Brain microvascular endothelial cell (primary cell): Measurements from ENCODE around the gene SH3GL2.

Experiments used
- DNase-seq: peaks from one replicate; pipeline ENCODE4 v3.0.0-alpha.2; 2020
- H3K27ac ChIP-seq: fragments of 250-450 bp; sonication (Bioruptor Pico); 2 replicates; pipeline ENCODE4 v1.5.1; 2020; ENCODE audit warnings: mild to moderate bottlenecking, moderate library complexity
- H3K27me3 ChIP-seq: fragments of 250-450 bp; sonication (Bioruptor Pico); replicated peaks from 2 replicates; pipeline ENCODE4 v1.5.1; 2020; ENCODE audit warnings: mild to moderate bottlenecking
- H3K36me3 ChIP-seq: fragments of 250-450 bp; sonication (Bioruptor Pico); replicated peaks from 2 replicates; pipeline ENCODE4 v1.5.1; 2020; ENCODE audit warnings: mild to moderate bottlenecking
- H3K4me3 ChIP-seq: 2 replicates; pipeline ENCODE4 v1.5.1; 2011; ENCODE audit warnings: low read depth, mild to moderate bottlenecking, control low read depth, low read length, moderate library complexity
- in situ Hi-C: cut with HindIII; loops from 2 replicates; pipeline ENCODE4 v1.10.0; 2017; ENCODE audit warnings: low sequenced_read_pairs, low pct_ligation_motif_present
- TF ChIP-seq, protein P1 (sequence below): IDR thresholded peaks from 2 replicates; pipeline ENCODE4 v1.5.1; 2011; ENCODE audit warnings: low read depth, mild to moderate bottlenecking, moderate library complexity, low read length, control low read depth, inconsistent platforms; ENCODE audit errors: missing control alignments

Gene SH3GL2

GRCh38 chr9:17611342-17611741, 32.5 kb downstream of the SH3GL2 start:
- Histone ChIP-seq H3K36me3 (no peaks in the 10 kb centered on the region), H3K4me3 (no peak overlapping the region), H3K27ac (no peak overlapping the region), H3K27me3 (no peaks in the 10 kb centered on the region)
- in situ Hi-C loops, result no loop called here
- DNase-seq, result no peak
- TF ChIP-seq, protein P1, sequence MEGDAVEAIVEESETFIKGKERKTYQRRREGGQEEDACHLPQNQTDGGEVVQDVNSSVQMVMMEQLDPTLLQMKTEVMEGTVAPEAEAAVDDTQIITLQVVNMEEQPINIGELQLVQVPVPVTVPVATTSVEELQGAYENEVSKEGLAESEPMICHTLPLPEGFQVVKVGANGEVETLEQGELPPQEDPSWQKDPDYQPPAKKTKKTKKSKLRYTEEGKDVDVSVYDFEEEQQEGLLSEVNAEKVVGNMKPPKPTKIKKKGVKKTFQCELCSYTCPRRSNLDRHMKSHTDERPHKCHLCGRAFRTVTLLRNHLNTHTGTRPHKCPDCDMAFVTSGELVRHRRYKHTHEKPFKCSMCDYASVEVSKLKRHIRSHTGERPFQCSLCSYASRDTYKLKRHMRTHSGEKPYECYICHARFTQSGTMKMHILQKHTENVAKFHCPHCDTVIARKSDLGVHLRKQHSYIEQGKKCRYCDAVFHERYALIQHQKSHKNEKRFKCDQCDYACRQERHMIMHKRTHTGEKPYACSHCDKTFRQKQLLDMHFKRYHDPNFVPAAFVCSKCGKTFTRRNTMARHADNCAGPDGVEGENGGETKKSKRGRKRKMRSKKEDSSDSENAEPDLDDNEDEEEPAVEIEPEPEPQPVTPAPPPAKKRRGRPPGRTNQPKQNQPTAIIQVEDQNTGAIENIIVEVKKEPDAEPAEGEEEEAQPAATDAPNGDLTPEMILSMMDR, result no peak

DNA sequence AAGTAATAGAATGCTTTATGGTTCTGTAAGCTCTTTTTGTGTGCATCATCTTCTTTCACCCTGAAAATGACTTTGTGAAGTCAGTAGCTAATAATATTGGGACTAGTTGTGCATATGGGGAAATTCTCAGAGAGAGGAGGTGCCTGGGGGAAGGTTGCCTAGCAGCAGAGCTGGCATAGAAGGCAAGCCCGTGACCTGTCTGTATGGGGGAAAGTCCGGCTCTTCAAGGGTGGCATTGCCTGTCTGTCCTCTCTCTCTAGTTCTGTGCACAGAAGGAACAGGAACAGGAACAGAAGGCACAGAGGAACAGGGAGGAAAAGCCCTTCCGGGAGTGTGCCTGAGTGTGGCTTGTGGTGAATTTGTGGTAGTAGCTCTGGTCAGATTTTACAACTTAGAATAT, 33.1 kb downstream of the SH3GL2 start:
- H3K36me3 ChIP-seq, result no peaks in the 10 kb centered on the region
- no peak for DNase-seq
- H3K4me3 ChIP-seq, result no peak overlapping the region
- in situ Hi-C loops, result no loop called here
- no peak overlapping the region for H3K27ac ChIP-seq
- TF ChIP-seq, protein P1, result no peak
- no peaks in the 10 kb centered on the region for H3K27me3 ChIP-seq

DNA sequence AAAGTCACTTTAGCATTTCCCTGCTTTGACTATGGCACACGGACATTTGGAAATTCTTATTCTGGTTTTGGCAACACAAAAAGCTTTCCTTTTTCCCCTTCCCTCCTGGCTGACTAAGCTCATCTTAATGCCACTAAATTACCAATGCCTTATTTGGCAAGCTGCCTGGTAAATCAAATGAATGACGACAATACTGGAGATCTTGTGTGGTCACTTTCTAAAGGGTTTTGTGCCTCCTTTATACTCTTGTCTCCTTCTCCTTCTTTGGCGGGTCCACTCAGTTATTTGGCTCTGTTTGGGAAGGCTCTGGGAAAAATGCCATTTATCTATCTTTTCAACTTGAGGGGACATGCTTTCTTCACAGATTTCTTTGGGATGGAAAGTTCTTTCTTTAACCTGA, 34.9 kb downstream of the SH3GL2 start:
- no peaks in the 10 kb centered on the region for H3K36me3 ChIP-seq
- in situ Hi-C loops, result no loop called here
- TF ChIP-seq, protein P1, result no peak
- no peaks in the 10 kb centered on the region for H3K27me3 ChIP-seq
- H3K27ac ChIP-seq, result no peak overlapping the region
- H3K4me3 ChIP-seq, result no peak overlapping the region
- DNase-seq, result no peak

DNA sequence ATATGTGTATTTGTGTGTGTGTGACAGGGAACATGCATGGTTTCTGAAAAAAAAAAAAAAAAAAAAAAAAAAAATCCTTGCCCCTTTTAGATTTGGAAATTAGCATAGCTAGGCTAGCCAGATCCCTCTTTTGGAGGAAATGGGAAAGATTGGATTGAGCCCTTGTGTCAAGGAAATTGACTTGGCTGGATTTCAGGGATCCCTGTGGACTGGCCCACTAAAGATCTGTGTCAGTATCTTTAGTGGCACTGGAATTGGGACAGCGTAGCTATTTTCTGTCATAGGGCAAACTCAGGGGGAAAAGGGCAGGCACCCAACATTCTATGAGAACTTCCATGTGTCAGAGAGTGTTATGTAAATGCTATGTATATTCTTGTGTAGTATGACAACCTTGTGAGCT, 35.4 kb downstream of the SH3GL2 start:
- Histone ChIP-seq H3K27ac (no peak overlapping the region), H3K36me3 (no peaks in the 10 kb centered on the region), H3K4me3 (no peak overlapping the region), H3K27me3 (no peaks in the 10 kb centered on the region)
- in situ Hi-C loops, result no loop called here
- DNase-seq, result no peak
- TF ChIP-seq, protein P1, result no peak

DNA sequence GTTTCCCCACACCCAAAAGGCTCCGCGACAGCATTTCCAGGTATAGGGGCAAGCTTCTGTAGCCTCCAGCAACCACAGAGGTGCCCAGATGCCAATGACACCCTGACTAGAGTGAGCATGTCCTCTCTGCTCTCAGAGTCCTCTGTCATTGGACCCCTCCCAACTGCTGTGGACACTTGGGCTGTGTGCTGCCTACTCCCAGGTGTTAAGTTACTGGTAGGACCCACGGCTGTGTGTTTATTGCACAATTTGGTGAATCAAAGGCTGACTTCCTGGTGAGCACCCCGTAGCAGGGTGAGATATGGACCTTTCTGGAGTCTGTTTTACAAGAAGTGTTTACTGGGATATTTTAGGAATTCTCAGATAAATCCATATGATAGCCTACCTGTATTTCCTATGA, 36.0 kb downstream of the SH3GL2 start:
- DNase-seq, result no peak
- Histone ChIP-seq H3K36me3 (no peaks in the 10 kb centered on the region), H3K4me3 (no peak overlapping the region), H3K27ac (no peak overlapping the region), H3K27me3 (no peaks in the 10 kb centered on the region)
- in situ Hi-C loops, result no loop called here
- TF ChIP-seq, protein P1, result no peak

DNA sequence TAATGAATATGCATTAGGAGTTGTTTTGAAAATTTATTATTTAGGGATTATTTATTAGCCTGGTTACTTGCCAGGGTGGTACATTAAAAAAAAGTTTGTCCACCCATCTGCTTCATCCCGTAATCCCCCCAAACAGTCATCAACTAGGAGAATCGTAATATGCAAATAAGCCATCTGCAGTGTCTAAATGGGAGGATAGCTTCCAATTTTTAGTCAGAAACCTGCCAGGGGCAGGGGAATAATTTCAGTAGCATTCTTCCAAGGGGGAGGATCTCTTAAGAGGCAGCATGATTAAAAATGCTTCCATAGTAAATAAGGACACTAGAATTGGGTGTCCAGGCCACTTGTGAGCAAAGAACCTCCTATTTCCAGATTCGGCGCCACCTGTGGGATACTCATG, 43.3 kb downstream of the SH3GL2 start:
- Histone ChIP-seq H3K4me3 (no peak overlapping the region), H3K27me3 (no peaks in the 10 kb centered on the region), H3K27ac (no peak overlapping the region), H3K36me3 (no peaks in the 10 kb centered on the region)
- TF ChIP-seq, protein P1, result no peak
- in situ Hi-C loops, result no loop called here
- no peak for DNase-seq
